Activated naive CD4-positive, alpha-beta T cell treated with anti-CD3 and anti-CD28 coated beads, Interleukin-2, amount 10 ng/mL, durations not matched to agents 7 days and 5 days (primary cell): ENCODE measurements around the gene RNF38.
A peak's percentile ranks its signal among the peaks of the same experiment; 100 is the strongest.
"Not testable (repeated sequence)": the region's sequence is repeated elsewhere in the genome, so short reads cannot be mapped to it uniquely, and the experiment has no call there.

ENCODE experiments used
- CTCF ChIA-PET: fragments of 350-600 bp; sonication (Branson Sonifier 250); formaldehyde crosslinking; loops from one replicate; lab custom pipeline; 2021; ENCODE audit warnings: antibody characterized with exemption; lab: Charles Lee
- DNase-seq: peaks from one replicate; pipeline ENCODE4 v3.0.0-alpha.2; 2020
- H3K27ac Mint-ChIP-seq: one replicate; pipeline ENCODE4 v1.8.0; 2021; ENCODE audit warnings: mild to moderate bottlenecking, moderate library complexity, mixed read lengths
- H3K27me3 Mint-ChIP-seq: one replicate; pipeline ENCODE4 v1.8.0; 2021; ENCODE audit warnings: mild to moderate bottlenecking, mixed read lengths
- H3K36me3 Mint-ChIP-seq: one replicate; pipeline ENCODE4 v1.8.0; 2021; ENCODE audit warnings: mixed read lengths
- H3K4me1 Mint-ChIP-seq: one replicate; pipeline ENCODE4 v1.8.0; 2021; ENCODE audit warnings: mixed read lengths
- H3K4me3 Mint-ChIP-seq: one replicate; pipeline ENCODE4 v1.8.0; 2021; ENCODE audit warnings: mild to moderate bottlenecking, moderate library complexity, mixed read lengths
- H3K9me3 Mint-ChIP-seq: one replicate; pipeline ENCODE4 v1.8.0; 2021; ENCODE audit warnings: mixed read lengths

The RNF38 gene

DNA sequence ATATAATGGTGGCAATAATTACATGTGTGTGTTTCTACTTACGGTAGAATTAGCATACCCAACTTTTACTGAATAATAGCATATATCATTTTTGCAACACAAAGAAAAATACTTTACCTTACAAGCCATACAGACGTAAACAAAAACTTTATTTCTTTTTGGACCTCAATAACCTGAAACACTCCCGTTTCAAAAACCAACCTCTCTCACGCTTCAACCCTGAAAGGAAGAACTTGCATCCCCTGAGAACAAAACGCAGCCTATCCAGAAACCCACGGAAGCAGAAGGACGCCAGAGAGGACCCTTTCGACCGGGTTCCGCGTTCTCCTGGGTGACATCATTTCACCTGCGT is at the start of gene RNF38:
TSS of gene RNF38 (minus strand) at position 290 of the 352 bp plus-strand sequence. CDS start at position 129, 161 bp downstream.
- CTCF ChIA-PET: interaction anchor here (0.7 to 4.2 kb wide), 2 partner anchors 72 to 156 kb away, joined by 3 to 21 read pairs; no protein-coding TSS in a partner anchor

DNA sequence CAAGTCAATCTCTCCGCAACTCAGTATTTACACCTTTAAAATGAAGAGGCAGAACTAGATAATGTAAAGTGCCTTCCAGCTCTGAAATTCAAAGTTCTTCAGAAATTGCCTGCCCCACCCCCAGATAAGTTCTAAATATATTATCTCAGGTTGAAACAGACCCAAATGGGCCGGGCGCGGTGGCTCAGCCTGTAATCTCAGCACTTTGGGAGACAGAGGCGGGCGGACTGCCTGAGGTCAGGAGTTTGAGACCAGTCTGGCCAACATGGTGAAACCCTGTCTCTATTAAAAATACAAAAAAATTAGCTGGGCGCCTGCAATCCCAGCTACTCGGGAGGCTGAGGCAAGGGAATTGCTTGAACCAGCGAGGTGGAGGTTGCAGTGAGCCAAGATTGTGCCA is 48.5 kb upstream of the RNF38 start:
- not testable (repeated sequence) for H3K9me3 Mint-ChIP-seq, H3K4me3 Mint-ChIP-seq, H3K27ac Mint-ChIP-seq, H3K27me3 Mint-ChIP-seq, H3K36me3 Mint-ChIP-seq, DNase-seq
- H3K4me1 Mint-ChIP-seq: peaks cover 13% of the 10 kb centered on the region
- CTCF ChIA-PET: interaction anchor here (1.5 to 2.1 kb wide), 2 partner anchors 41 to 106 kb away, joined by 6 to 18 read pairs; no protein-coding TSS in a partner anchor

More for the DNA sequence above, at the start of gene RNF38:
- H3K9me3 Mint-ChIP-seq: no peaks in the 10 kb centered on the region
- peaks cover 12% of the 10 kb centered on the region for H3K36me3 Mint-ChIP-seq
- H3K4me1 Mint-ChIP-seq: peaks cover 41% of the 10 kb centered on the region
- H3K4me3 Mint-ChIP-seq: peak within 1 kb of the TSS; percentile 93
- H3K27me3 Mint-ChIP-seq: no peaks in the 10 kb centered on the region
- DNase-seq: no peak
- H3K27ac Mint-ChIP-seq: peak within 1 kb of the TSS; percentile 98

DNA sequence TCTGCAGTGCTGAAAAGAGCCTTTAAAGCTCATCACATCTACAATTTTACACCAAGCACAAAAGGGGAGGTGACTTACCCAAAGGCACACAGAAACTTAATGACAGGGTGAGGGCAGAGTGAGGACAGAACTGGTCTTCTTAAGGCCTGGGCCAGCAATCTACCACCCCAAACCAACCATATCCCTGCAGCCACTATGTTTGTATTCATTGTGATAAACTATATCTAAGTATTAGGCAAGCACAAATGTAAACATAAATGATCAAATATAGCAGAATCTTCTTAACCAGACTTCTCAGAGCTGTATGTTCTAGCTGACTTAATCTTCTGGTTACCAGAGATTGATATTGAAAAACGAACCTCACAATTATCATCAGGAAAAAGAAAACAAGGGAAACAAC is 47.9 kb upstream of the RNF38 start:
- DNase-seq: no peak
- no peaks in the 10 kb centered on the region for H3K27me3 Mint-ChIP-seq
- no peak overlapping the region for H3K27ac Mint-ChIP-seq
- peaks cover 3% of the 10 kb centered on the region for H3K36me3 Mint-ChIP-seq
- no peaks in the 10 kb centered on the region for H3K9me3 Mint-ChIP-seq
- H3K4me1 Mint-ChIP-seq: peaks cover 16% of the 10 kb centered on the region
- CTCF ChIA-PET: interaction anchor here (1.5 to 2.1 kb wide), 2 partner anchors 41 to 107 kb away, joined by 6 to 18 read pairs; no protein-coding TSS in a partner anchor
- no peak overlapping the region for H3K4me3 Mint-ChIP-seq

DNA sequence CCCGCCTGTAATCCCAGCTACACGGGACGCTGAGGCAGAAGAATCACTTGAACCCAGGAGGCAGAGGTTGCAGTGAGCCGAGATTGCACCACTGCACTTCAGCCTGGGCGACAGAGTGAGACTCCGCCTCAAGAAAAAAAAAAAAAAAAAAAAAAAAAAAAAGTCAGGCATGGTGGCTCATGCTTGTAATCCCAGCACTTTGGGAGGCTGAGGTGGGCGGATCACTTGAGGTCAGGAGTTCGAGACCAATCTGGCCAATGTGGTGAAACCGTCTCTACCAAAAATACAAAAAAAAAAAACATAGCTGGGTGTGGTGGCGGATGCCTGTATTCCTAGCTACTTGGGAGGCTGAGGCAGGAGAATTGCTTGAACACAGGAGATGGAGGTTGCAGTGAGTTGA is 46.6 kb upstream of the RNF38 start:
- H3K27me3 Mint-ChIP-seq, DNase-seq, H3K36me3 Mint-ChIP-seq, H3K27ac Mint-ChIP-seq, CTCF ChIA-PET, H3K4me3 Mint-ChIP-seq, H3K9me3 Mint-ChIP-seq: not testable (repeated sequence)
- peaks cover 19% of the 10 kb centered on the region for H3K4me1 Mint-ChIP-seq

DNA sequence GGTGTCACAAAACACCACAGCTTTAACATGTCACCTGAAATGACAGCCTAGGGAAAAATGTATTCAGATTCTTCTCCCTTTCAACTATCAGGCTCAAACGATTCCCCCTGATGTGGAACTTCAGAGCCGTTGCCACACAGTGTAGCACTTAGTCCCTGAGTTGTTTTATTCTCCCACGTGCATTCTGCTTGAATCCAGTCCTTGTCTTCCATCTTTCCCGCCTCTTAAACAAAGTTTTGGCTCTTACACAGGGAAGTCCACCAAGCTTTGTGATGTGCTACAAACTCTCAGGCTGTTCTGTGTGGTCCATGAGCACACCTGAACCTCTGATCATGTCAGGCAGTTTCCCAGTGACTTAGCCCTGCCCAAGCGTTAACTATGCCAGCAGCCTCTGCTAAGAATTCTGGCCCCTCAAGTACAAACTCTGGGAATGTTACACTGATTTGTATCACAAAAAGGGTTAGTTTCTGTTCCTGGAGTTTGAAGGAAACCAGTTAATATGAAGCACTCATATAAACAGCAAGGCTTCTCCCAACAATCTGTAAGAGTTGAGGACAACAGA is 45.8 kb upstream of the RNF38 start:
- CTCF ChIA-PET: interaction anchor here (0.8 to 1.1 kb wide), 2 partner anchors 38 to 43 kb away, joined by 3 to 4 read pairs; no protein-coding TSS in a partner anchor
- Mint-ChIP-seq H3K4me3 (no peak overlapping the region), H3K9me3 (no peaks in the 10 kb centered on the region), H3K36me3 (peaks cover 3% of the 10 kb centered on the region), H3K27ac (no peak overlapping the region), H3K4me1 (peaks cover 19% of the 10 kb centered on the region), H3K27me3 (no peaks in the 10 kb centered on the region)
- no peak for DNase-seq

DNA sequence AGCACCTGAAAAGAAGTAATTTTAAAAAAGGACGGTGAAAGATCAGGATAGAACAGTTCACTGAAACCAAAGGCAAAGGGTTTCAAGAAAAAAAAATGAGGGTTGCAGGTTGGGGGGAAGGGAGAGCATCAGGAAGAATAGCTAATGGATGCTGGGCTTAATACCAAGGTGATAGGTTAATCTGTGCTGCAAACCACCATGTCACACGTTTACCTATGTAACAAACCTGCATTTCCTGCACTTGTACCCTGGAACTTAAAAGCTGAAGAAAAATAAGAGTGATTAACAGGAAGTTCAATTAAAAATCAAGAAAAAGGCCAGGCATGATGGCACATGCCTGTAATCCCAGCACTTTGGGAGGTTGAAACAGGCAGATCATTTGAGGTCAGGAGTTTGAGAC is 44.1 kb upstream of the RNF38 start:
- Mint-ChIP-seq H3K9me3 (no peaks in the 10 kb centered on the region), H3K27me3 (no peaks in the 10 kb centered on the region), H3K36me3 (peaks cover 3% of the 10 kb centered on the region), H3K4me3 (no peak overlapping the region), H3K4me1 (peaks cover 19% of the 10 kb centered on the region), H3K27ac (no peak overlapping the region)
- CTCF ChIA-PET: no interaction called here
- no peak for DNase-seq

DNA sequence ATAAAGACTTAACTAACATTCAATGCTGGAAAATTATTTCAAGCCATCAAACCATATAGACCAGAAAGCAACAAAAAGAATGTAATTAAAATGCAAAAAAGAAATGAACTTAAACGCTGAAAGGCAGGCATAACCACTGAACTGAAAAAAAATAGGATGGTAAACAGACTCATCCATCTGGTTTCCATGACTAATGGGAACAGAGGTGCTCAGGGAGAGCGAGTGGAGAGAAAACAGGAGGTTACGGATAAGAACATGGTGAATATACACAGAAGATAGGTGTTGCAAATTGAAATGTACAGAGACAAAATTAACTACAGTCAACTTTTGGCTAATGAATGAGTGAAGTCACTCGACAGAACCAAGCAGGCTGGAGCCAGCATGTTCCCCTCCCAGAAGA is 43.5 kb upstream of the RNF38 start:
- CTCF ChIA-PET: interaction anchor here (1.0 kb wide), 1 partner anchor 27 kb away, joined by 3 read pairs; no protein-coding TSS in a partner anchor
- Mint-ChIP-seq H3K9me3 (no peaks in the 10 kb centered on the region), H3K27ac (no peak overlapping the region), H3K4me1 (peaks cover 21% of the 10 kb centered on the region), H3K36me3 (peaks cover 3% of the 10 kb centered on the region), H3K27me3 (no peaks in the 10 kb centered on the region), H3K4me3 (no peak overlapping the region)
- no peak for DNase-seq

DNA sequence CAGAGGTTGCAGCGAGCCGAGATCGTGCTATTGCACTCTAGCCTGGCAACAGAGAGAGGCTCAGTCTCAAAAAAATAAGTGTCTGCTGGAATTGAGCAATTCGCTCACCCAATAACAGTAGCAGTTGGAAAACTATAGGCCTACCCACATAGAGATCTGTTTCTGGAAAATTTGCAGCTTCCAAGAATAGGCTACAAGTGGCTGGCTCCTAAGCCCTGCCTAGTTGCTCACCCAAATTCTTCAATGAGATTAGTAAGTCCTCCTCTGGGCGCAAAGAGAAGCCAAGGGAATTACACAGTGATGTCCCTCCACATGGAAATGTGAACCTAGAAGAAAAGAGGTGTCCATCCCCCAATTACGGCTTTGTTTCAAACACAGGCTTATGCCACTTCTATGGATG is 42.6 kb upstream of the RNF38 start:
- CTCF ChIA-PET: interaction anchor here (1.0 to 3.1 kb wide), 3 partner anchors 10 to 35 kb away, joined by 3 to 26 read pairs (median 8); no protein-coding TSS in a partner anchor
- no peaks in the 10 kb centered on the region for H3K27me3 Mint-ChIP-seq
- peaks cover 3% of the 10 kb centered on the region for H3K36me3 Mint-ChIP-seq
- no peak for DNase-seq
- H3K4me3 Mint-ChIP-seq: no peak overlapping the region
- no peaks in the 10 kb centered on the region for H3K9me3 Mint-ChIP-seq
- H3K4me1 Mint-ChIP-seq: peaks cover 24% of the 10 kb centered on the region
- H3K27ac Mint-ChIP-seq: no peak overlapping the region

DNA sequence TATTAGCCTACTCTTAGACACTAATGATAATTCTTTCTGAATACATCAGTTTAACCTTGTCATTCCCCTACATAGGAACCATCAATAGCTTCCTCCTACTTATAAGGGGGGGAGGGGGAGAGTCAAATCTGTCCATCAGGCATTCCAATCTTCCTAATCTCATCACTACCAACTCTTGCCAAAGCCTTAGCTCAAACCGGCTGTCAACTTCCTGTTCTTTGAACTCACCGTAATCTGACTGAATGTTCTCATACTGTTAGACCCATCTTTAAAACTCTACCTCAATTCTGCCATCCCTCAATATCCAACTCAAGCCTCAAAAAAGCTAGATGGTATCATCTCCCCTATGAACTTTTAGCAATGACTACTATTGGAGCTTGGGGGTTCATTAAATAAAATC is 41.9 kb upstream of the RNF38 start:
- no peak overlapping the region for H3K27ac Mint-ChIP-seq
- no peak for DNase-seq
- no peaks in the 10 kb centered on the region for H3K9me3 Mint-ChIP-seq
- CTCF ChIA-PET: interaction anchor here (0.7 to 3.1 kb wide), 3 partner anchors 10 to 117 kb away, joined by 3 to 26 read pairs (median 8); no protein-coding TSS in a partner anchor
- peaks cover 3% of the 10 kb centered on the region for H3K36me3 Mint-ChIP-seq
- H3K4me3 Mint-ChIP-seq: no peak overlapping the region
- no peaks in the 10 kb centered on the region for H3K27me3 Mint-ChIP-seq
- peaks cover 24% of the 10 kb centered on the region for H3K4me1 Mint-ChIP-seq

DNA sequence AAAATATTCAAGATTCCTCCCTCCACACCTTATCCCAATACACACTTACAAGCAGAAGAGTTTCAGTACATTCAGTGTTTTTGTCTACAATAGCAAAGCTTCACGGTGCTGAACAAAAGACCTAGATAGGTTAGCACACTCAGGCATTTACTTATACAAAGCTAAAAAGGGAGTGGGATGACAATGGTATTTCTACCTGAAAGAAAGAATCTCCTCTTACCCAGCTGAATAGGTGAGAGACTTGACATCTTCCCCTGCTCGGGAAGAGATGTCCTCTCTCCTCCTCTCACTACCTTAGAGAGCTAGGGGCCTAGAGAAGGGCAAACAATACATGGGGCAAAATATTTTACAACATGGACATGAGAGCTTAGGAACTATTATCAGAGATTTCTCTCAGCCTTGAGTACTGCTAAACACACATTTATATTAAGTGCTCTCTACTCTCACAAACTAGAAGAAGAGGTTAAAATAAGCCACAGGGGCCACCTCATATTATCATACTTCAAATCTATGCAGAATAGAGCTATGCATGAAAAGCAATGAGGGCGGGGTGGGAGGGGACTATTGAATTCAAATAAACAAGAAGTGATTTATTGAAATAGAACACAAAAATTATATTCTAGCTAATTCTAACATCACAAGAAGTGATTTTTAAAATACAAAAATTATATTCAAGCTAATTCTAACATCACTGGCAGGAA is 38.6 kb upstream of the RNF38 start:
- no peak overlapping the region for H3K4me3 Mint-ChIP-seq
- no peak overlapping the region for H3K27ac Mint-ChIP-seq
- peaks cover 16% of the 10 kb centered on the region for H3K4me1 Mint-ChIP-seq
- H3K9me3 Mint-ChIP-seq: no peaks in the 10 kb centered on the region
- peaks cover 2% of the 10 kb centered on the region for H3K36me3 Mint-ChIP-seq
- no peaks in the 10 kb centered on the region for H3K27me3 Mint-ChIP-seq
- CTCF ChIA-PET: interaction anchor here (1.9 to 3.5 kb wide), 2 partner anchors 11 to 30 kb away, joined by 8 to 19 read pairs; no protein-coding TSS in a partner anchor
- no peak for DNase-seq

DNA sequence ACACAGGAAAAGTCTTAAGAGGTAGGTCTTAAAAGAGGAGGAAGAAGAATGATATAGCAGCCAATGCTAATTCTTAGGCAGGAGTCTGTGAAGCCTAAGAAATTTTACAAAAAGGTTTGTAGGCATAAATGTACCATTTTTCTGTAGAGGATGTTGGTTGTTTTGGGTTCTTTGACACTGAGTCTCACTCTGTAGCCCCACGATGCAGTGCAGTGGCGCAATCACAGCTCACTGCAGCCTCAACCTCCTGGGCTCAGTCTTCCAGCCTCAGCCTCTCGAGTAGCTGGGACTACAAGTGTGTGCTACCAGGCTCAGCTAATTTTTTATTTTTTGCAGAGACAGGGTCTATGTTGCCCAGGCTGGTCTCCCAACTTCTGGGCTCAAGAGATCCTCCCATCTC is 37.7 kb upstream of the RNF38 start:
- Mint-ChIP-seq H3K4me3 (no peak overlapping the region), H3K36me3 (no peaks in the 10 kb centered on the region), H3K27ac (no peak overlapping the region), H3K4me1 (peaks cover 11% of the 10 kb centered on the region), H3K27me3 (no peaks in the 10 kb centered on the region), H3K9me3 (no peaks in the 10 kb centered on the region)
- CTCF ChIA-PET: interaction anchor here (1.9 to 3.5 kb wide), 2 partner anchors 12 to 29 kb away, joined by 8 to 19 read pairs; no protein-coding TSS in a partner anchor
- DNase-seq: no peak

DNA sequence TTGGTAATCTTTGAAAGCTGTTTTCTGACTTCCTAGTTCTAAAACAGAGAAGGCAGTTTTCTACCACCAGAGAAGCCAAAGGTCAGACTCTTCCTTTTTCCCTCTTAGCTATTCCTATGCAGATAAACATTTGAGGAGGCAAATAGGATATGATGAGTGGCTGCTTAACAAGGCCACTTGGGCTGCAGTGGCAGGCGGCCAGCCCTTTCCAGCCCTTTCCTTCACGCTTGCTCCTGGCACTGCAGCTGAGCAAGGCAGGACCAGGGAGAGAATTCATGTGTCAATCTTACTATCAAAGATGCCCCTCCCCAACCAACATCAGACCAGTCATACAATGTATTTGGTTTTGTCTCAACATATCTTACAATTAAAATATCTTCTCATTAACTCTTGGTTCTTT is 36.8 kb upstream of the RNF38 start:
- no peaks in the 10 kb centered on the region for H3K36me3 Mint-ChIP-seq
- no peaks in the 10 kb centered on the region for H3K27me3 Mint-ChIP-seq
- no peak overlapping the region for H3K27ac Mint-ChIP-seq
- no peak for DNase-seq
- H3K4me1 Mint-ChIP-seq: peaks cover 7% of the 10 kb centered on the region
- no peaks in the 10 kb centered on the region for H3K9me3 Mint-ChIP-seq
- CTCF ChIA-PET: interaction anchor here (1.5 to 3.5 kb wide), 2 partner anchors 28 to 118 kb away, joined by 3 to 19 read pairs; no protein-coding TSS in a partner anchor
- no peak overlapping the region for H3K4me3 Mint-ChIP-seq

DNA sequence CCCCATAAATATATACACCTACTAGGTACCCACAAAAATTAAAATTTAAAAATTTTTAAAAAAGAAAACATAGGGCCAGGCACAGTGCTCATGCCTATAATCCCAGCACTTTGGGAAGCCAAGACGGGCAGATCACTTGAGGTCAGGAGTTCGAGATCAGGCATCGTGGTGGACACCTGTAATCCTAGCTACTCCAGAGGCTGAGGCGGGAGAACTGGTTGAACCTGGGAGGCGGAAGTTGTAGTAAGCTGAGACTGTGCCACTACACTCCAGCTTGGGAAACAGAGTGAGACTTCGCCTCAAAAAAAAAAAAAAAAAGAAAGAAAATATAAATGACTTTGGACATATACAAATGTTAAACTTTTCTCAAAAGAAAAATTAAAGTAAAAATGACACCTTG is 33.3 kb upstream of the RNF38 start:
- no peaks in the 10 kb centered on the region for H3K27me3 Mint-ChIP-seq
- H3K9me3 Mint-ChIP-seq: no peaks in the 10 kb centered on the region
- H3K36me3 Mint-ChIP-seq: peaks cover 6% of the 10 kb centered on the region
- peaks cover 1% of the 10 kb centered on the region for H3K4me1 Mint-ChIP-seq
- H3K4me3 Mint-ChIP-seq: no peak overlapping the region
- H3K27ac Mint-ChIP-seq: no peak overlapping the region
- CTCF ChIA-PET: no interaction called here
- DNase-seq: no peak

DNA sequence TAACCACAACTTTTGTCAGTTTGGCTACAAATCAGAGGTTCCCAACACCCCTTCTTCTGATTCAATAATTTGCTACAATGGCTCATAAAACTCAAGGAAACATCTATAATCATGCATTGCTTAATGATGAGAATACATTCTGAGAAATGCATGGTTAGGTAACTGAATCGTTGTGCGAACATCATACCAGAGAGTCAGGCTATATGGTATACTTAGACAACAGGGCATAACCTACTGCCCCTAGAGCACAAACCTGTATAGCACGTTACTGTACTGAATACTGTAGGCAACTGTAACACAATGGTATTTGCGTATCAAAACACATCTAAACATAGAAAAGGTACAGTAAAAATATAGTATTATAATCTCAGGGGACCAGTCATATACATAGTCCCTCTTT is 31.0 kb upstream of the RNF38 start:
- H3K36me3 Mint-ChIP-seq: peaks cover 10% of the 10 kb centered on the region
- no peak overlapping the region for H3K4me3 Mint-ChIP-seq
- H3K4me1 Mint-ChIP-seq: peaks cover 13% of the 10 kb centered on the region
- DNase-seq: no peak
- no peaks in the 10 kb centered on the region for H3K9me3 Mint-ChIP-seq
- H3K27ac Mint-ChIP-seq: no peak overlapping the region
- CTCF ChIA-PET: no interaction called here
- H3K27me3 Mint-ChIP-seq: no peaks in the 10 kb centered on the region
